Measurements from ENCODE around the gene CBLL1. TPM values are rescaled to one million over a fixed set of nuclear protein-coding genes. Genes with fewer than 3 reads are reported as not detected.

The CBLL1 gene, protein sequence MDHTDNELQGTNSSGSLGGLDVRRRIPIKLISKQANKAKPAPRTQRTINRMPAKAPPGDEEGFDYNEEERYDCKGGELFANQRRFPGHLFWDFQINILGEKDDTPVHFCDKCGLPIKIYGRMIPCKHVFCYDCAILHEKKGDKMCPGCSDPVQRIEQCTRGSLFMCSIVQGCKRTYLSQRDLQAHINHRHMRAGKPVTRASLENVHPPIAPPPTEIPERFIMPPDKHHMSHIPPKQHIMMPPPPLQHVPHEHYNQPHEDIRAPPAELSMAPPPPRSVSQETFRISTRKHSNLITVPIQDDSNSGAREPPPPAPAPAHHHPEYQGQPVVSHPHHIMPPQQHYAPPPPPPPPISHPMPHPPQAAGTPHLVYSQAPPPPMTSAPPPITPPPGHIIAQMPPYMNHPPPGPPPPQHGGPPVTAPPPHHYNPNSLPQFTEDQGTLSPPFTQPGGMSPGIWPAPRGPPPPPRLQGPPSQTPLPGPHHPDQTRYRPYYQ
- 34.5 and 39.7 TPM in 2 replicates for total RNA-seq (2022)
- percentile 94 among the genes with signal in this experiment for Bru-seq, nascent RNA
- percentile 86 among the genes with signal in this experiment for BruChase-seq, experiment 1, labeled RNA remaining after a 6-hour chase
- percentile 95 among the genes with signal in this experiment for BruChase-seq, experiment 2, labeled RNA remaining after a 2-hour chase
- long read RNA-seq, full-length matches to known transcripts, result 36 of 45 reads
- long read RNA-seq, partial matches to known transcripts, result 3 of 45 reads
- long read RNA-seq, other reads (novel, unspliced or antisense), result 6 of 45 reads

DNA sequence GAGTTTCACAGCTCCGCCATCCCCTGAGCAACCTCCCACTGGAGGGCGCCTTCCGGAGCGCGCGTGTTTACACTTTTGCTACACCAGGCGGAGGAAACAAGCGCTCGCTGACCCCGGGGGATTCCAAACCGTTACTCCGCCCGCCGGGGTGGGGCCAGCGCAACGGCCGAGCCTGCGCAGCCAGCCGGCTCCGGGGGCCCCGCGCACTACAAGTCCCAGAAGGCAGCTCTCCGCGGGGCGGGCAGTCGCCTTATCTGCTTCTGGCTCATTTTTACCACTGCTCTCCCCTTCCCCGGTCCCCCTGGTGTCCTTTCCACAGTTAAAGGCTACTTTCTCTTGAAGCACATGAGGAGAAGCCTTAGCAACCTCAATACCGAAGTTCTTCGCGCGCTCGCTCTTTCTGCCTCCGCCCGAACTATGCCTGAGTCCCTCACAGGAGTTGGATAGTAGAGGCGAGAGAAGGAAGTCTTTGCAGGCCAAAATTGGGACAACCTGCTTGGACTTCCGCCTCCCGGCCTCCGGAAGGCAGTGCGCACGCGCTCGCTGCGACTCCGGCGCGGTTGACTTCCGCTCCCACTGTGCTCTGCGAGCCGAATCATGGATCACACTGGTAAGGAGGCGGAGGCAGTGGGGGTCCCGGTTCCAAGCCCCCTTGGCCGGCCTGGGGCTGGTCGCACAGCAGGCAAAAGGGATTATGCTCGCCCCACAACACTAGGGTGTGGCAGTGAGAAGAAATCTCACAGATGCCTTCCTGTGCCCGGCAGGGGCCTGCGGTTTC is at the start of gene CBLL1:
Gene CBLL1 (plus strand): TSS at position 576 of the 778 bp plus-strand sequence. CDS start 22 bp downstream, at position 598.
- intact Hi-C loops (cut with micrococcal nuclease), result loop anchor here (1.0 to 5.0 kb wide), 5 partner anchors 131 to 403 kb away; partner anchors contain the start of gene BCAP29
- Mint-ChIP-seq H3K36me3 (ENCODE audit: insufficient read depth, unreplicated experiment) (peaks cover 7% of the 10 kb centered on the region), H3K4me3 (ENCODE audit: unreplicated experiment) (peak within 1 kb of the TSS; percentile 94), H3K27ac (ENCODE audit: low read depth, unreplicated experiment) (peak within 1 kb of the TSS; percentile 97), H3K4me1 (ENCODE audit: insufficient read depth, unreplicated experiment) (peaks cover 21% of the 10 kb centered on the region), H3K9me3 (ENCODE audit: unreplicated experiment) (no peaks in the 10 kb centered on the region), H3K27me3 (ENCODE audit: insufficient read depth, unreplicated experiment) (no peaks in the 10 kb centered on the region)
- ChIA-PET POLR2A (interaction anchor here (0.6 to 5.3 kb wide), 48 partner anchors 8 to 783 kb away, joined by 3 to 93 read pairs (median 4); partner anchors contain the start of genes COG5, DLD, DUS4L and HBP1), CTCF (interaction anchor here (0.6 to 10.4 kb wide), 33 partner anchors 9 to 569 kb away, joined by 3 to 227 read pairs (median 4); partner anchors contain the start of genes COG5 and DUS4L)
- TF ChIP-seq, protein P1, sequence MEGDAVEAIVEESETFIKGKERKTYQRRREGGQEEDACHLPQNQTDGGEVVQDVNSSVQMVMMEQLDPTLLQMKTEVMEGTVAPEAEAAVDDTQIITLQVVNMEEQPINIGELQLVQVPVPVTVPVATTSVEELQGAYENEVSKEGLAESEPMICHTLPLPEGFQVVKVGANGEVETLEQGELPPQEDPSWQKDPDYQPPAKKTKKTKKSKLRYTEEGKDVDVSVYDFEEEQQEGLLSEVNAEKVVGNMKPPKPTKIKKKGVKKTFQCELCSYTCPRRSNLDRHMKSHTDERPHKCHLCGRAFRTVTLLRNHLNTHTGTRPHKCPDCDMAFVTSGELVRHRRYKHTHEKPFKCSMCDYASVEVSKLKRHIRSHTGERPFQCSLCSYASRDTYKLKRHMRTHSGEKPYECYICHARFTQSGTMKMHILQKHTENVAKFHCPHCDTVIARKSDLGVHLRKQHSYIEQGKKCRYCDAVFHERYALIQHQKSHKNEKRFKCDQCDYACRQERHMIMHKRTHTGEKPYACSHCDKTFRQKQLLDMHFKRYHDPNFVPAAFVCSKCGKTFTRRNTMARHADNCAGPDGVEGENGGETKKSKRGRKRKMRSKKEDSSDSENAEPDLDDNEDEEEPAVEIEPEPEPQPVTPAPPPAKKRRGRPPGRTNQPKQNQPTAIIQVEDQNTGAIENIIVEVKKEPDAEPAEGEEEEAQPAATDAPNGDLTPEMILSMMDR (IDR thresholded peaks at IDR 0.05; ENCODE audit: unreplicated experiment), result peak; percentile 58
- peak; percentile 92 for DNase-seq (ENCODE audit: unreplicated experiment)
- BruUV-seq (replicated peaks), result no TSS peak

DNA sequence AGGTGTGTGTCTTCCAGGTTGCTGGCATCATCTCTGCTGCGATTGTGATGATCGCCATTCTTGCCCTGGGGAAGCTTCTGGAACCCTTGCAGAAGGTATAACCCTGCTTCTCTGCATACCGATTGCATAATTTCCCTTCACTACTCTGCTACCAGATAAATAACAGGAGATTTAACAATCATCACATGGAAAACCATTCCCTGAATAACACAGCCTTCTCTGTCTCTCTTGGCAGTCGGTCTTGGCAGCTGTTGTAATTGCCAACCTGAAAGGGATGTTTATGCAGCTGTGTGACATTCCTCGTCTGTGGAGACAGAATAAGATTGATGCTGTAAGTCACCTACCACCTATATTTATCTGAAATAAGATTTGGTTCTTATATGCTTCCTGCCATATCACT is 49.6 kb upstream of the CBLL1 start:
- no peaks in the 10 kb centered on the region for H3K27me3 Mint-ChIP-seq (ENCODE audit: insufficient read depth, unreplicated experiment)
- H3K27ac Mint-ChIP-seq (ENCODE audit: low read depth, unreplicated experiment), result no peak overlapping the region
- no TSS peak for BruUV-seq (replicated peaks)
- no peak overlapping the region for H3K4me3 Mint-ChIP-seq (ENCODE audit: unreplicated experiment)
- ChIA-PET POLR2A (interaction anchor here (1.0 to 3.0 kb wide), 2 partner anchors 19 to 101 kb away, joined by 3 to 9 read pairs; no protein-coding TSS in a partner anchor), CTCF (interaction anchor here (1.7 kb wide), 1 partner anchor 231 kb away, joined by 4 read pairs; no protein-coding TSS in a partner anchor)
- H3K4me1 Mint-ChIP-seq (ENCODE audit: insufficient read depth, unreplicated experiment), result peaks cover 20% of the 10 kb centered on the region
- intact Hi-C loops (cut with micrococcal nuclease), result no loop called here
- H3K36me3 Mint-ChIP-seq (ENCODE audit: insufficient read depth, unreplicated experiment), result no peaks in the 10 kb centered on the region
- no peaks in the 10 kb centered on the region for H3K9me3 Mint-ChIP-seq (ENCODE audit: unreplicated experiment)
- TF ChIP-seq, protein P1 (IDR thresholded peaks at IDR 0.05; ENCODE audit: unreplicated experiment), result no peak
- DNase-seq (ENCODE audit: unreplicated experiment), result peak; percentile 37

DNA sequence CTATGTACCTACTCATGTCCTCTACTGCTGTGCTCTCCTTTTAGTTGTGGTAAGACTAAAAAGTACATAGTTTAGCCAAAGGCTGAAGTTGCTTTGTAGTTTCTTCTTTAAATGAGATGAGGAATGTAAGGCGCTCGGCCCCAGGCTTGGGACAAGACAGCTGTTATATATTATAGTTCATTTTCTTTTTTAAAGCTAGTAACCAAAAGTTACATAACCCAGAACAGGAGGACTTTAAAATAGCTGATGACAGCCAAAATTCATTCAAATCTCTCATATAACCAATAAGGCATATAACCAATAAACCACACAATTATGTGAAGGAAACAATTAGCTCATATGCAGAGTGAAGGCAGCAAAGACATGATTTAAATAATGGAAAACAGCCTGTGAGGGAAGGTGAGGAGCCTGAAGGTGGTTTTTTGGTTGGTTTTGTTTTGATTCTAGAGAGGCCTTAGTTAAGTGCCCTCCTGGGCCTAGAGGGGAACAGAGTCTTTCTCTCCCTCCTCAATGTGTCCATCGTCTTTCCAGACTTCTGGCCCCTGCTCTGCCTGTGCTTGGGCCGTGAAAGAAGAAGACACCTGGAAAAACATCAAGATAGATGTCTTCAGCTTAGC is 47.5 kb upstream of the CBLL1 start:
- peaks cover 11% of the 10 kb centered on the region for H3K27me3 Mint-ChIP-seq (ENCODE audit: insufficient read depth, unreplicated experiment)
- CTCF ChIA-PET, result interaction anchor here (1.1 to 1.4 kb wide), 4 partner anchors 15 to 234 kb away, joined by 3 to 5 read pairs (median 4); no protein-coding TSS in a partner anchor
- BruUV-seq (replicated peaks), result no TSS peak
- H3K4me1 Mint-ChIP-seq (ENCODE audit: insufficient read depth, unreplicated experiment), result peaks cover 20% of the 10 kb centered on the region
- TF ChIP-seq, protein P1 (IDR thresholded peaks at IDR 0.05; ENCODE audit: unreplicated experiment), result no peak
- POLR2A ChIA-PET, result interaction anchor here (0.6 to 3.0 kb wide), 4 partner anchors 9 to 102 kb away, joined by 3 to 9 read pairs (median 4); no protein-coding TSS in a partner anchor
- H3K27ac Mint-ChIP-seq (ENCODE audit: low read depth, unreplicated experiment), result no peak overlapping the region
- H3K9me3 Mint-ChIP-seq (ENCODE audit: unreplicated experiment), result no peaks in the 10 kb centered on the region
- intact Hi-C loops (cut with micrococcal nuclease), result no loop called here
- no peak overlapping the region for H3K4me3 Mint-ChIP-seq (ENCODE audit: unreplicated experiment)
- no peaks in the 10 kb centered on the region for H3K36me3 Mint-ChIP-seq (ENCODE audit: insufficient read depth, unreplicated experiment)
- no peak for DNase-seq (ENCODE audit: unreplicated experiment)

Data from MCF 10A (cell line).